Right lobe of liver (tissue), 4 donors: ENCODE measurements around the gene INO80B.

Experiments
- POLR2A ChIP-seq: fragments of 450-650 bp; IDR thresholded peaks from one replicate; pipeline ENCODE4 v1.6.1; 2017; ENCODE audit warnings: antibody characterized with exemption, mild to moderate bottlenecking
- TF ChIP-seq, protein P1 (sequence below), 4 donors: fragments of 200-600 bp in 3 of 4; fragments of 450-650 bp in 1 of 4; IDR thresholded peaks; one replicate each; pipeline versions ENCODE4 v1.5.1 to v1.8.0; 2016 to 2022; ENCODE audit warnings: antibody characterized with exemption in 4 of 4, mild to moderate bottlenecking in 2 of 4
- donor health status: DM: no; HTN: no; CAD: no.
- donor health status: DM: no; HTN: no; CAD: no.
- donor health status: DM: no; HTN: yes; CAD: no.

DNA sequence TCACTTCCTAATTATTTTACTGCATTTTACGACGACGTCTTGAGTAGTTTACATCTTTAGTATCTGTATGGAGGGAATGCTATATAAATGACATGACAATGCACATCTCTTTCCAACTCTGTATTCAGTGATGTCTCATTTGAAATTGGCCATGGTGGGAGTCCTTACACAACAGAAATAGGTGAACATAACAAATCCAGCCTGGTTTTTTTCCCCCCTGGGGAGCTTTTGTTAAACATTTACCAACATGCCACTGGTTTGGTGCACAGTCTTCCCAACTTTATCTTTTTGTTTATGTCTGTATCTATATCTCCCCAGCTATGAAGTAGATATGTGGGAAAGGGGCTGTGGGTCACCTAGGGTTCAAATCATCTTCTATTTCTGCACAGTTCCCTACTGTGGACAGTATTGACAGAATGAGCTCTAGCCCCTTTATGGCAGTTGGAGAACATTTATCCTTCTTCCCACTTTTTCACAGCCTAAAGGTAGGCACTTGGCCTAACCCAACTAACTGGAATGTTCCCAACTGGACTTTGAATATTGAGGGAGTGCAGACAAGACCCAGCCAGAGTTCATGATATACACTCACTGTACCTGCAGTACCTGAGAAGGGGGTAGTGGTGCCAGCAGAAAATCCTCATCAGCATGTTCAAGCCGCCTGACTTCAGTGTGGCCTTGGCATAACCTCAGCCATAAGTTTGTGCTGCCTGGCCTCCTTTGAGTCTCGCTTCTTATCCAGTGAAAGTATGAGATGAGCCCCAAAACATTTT is 7.5 kb upstream of the INO80B start:
- TF ChIP-seq, protein P1, sequence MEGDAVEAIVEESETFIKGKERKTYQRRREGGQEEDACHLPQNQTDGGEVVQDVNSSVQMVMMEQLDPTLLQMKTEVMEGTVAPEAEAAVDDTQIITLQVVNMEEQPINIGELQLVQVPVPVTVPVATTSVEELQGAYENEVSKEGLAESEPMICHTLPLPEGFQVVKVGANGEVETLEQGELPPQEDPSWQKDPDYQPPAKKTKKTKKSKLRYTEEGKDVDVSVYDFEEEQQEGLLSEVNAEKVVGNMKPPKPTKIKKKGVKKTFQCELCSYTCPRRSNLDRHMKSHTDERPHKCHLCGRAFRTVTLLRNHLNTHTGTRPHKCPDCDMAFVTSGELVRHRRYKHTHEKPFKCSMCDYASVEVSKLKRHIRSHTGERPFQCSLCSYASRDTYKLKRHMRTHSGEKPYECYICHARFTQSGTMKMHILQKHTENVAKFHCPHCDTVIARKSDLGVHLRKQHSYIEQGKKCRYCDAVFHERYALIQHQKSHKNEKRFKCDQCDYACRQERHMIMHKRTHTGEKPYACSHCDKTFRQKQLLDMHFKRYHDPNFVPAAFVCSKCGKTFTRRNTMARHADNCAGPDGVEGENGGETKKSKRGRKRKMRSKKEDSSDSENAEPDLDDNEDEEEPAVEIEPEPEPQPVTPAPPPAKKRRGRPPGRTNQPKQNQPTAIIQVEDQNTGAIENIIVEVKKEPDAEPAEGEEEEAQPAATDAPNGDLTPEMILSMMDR (IDR thresholded peaks at IDR 0.05): no peak
- no peak for TF ChIP-seq POLR2A
